SK-N-SH (cell line): ENCODE results near the gene GNE.

Experiments
- CHD2 ChIP-seq: fragments of 150-350 bp; IDR thresholded peaks from 2 replicates; pipeline ENCODE4 v1.6.1; 2018; ENCODE audit warnings: low read length; ENCODE audit not compliant: partially characterized antibody
- CTCF ChIP-seq: fragments of 200-600 bp; sonication (generic); IDR thresholded peaks from 2 replicates; pipeline ENCODE4 v1.6.1; 2017; ENCODE audit warnings: antibody characterized with exemption, mild to moderate bottlenecking, moderate library complexity
- JUND ChIP-seq: IDR thresholded peaks from 2 replicates; pipeline ENCODE4 v1.4.0; 2012

- TF ChIP-seq CTCF (no peak), CHD2 (no peak), JUND (no peak)
Observed at GRCh38 chr9:36173861-36174260, 84.4 kb downstream of the GNE start.
